ENCODE results near the gene SIX3. TPM values are rescaled to one million over a fixed set of nuclear protein-coding genes. Genes with fewer than 3 reads are reported as not detected.

The SIX3 gene
- total RNA-seq, 1 donor = not detected

DNA sequence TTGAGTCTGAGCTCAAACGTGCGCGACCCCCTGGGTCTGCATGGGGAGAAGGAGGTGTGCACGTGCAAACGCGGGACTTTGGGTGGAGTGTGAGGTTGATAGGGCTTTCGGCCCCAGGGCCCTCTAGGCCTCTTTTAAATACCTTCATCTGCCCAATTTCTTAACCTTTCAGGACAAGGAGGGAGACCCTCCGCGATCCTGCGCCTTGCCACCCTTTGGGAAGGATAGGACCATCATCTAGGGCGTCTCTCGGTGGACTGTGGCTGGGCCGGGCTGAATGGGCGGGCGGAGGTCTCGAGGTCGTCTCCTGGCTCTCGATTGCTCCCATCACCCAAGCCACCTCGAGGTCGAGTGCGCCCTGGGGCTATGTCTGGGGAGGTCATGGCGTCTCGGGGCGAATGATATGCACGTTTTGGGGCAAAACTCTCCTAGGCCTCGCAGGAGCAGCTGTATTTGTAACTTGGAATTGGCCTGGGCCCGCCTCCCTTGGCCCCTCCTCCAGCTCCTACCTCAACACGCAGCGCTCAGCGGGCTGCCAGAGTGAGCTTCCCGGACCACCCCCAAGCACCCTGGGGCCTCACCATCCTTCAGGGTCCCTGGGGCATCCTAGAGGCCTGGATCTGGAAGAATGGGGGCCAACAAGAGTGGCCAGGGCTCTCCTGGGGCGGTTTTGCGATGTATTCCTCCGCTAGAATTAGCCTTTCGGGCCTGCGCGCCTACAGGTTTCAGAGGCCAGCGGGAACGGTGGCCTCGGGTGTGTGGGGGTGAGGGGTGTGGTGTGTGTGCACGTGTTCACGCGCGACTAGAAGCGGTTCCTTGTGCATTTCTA is 8.7 kb upstream of the SIX3 start:
- H3K4me3 ChIP-seq (ENCODE audit: insufficient read depth, low read length) = no peak overlapping the region
- H3K4me1 ChIP-seq (ENCODE audit: insufficient read depth, low read length) = no peaks in the 10 kb centered on the region
- H3K9me3 ChIP-seq (ENCODE audit: low read depth, low read length) = no peaks in the 10 kb centered on the region
- H2AFZ ChIP-seq (ENCODE audit: low read length) = no peak overlapping the region
- no peaks in the 10 kb centered on the region for H3K79me2 ChIP-seq (ENCODE audit: insufficient read depth, low read length)
- TF ChIP-seq, protein P1, sequence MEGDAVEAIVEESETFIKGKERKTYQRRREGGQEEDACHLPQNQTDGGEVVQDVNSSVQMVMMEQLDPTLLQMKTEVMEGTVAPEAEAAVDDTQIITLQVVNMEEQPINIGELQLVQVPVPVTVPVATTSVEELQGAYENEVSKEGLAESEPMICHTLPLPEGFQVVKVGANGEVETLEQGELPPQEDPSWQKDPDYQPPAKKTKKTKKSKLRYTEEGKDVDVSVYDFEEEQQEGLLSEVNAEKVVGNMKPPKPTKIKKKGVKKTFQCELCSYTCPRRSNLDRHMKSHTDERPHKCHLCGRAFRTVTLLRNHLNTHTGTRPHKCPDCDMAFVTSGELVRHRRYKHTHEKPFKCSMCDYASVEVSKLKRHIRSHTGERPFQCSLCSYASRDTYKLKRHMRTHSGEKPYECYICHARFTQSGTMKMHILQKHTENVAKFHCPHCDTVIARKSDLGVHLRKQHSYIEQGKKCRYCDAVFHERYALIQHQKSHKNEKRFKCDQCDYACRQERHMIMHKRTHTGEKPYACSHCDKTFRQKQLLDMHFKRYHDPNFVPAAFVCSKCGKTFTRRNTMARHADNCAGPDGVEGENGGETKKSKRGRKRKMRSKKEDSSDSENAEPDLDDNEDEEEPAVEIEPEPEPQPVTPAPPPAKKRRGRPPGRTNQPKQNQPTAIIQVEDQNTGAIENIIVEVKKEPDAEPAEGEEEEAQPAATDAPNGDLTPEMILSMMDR (IDR thresholded peaks at IDR 0.05; ENCODE audit: extremely low read depth, low read depth, low read length) = no peak
- no peak overlapping the region for H3K27ac ChIP-seq (ENCODE audit: low read depth, low read length)
- DNase-seq (ENCODE audit: insufficient read length, low spot score, missing footprints) = no peak
- H3K36me3 ChIP-seq (ENCODE audit: insufficient read depth, low read length) = no peaks in the 10 kb centered on the region
- H3K27me3 ChIP-seq (ENCODE audit: insufficient read depth, low read length) = peaks cover 90% of the 10 kb centered on the region
- H4K20me1 ChIP-seq (ENCODE audit: insufficient read depth, low read length) = no peaks in the 10 kb centered on the region
- no peak overlapping the region for H3K4me2 ChIP-seq (ENCODE audit: insufficient read depth, low read length)

GRCh38 chr2:44933434-44933951 is 8.0 kb upstream of the SIX3 start:
- Histone ChIP-seq H3K9me3 (ENCODE audit: low read depth, low read length) (no peaks in the 10 kb centered on the region), H4K20me1 (ENCODE audit: insufficient read depth, low read length) (no peaks in the 10 kb centered on the region), H3K36me3 (ENCODE audit: insufficient read depth, low read length) (no peaks in the 10 kb centered on the region), H2AFZ (ENCODE audit: low read length) (no peak overlapping the region), H3K79me2 (ENCODE audit: insufficient read depth, low read length) (no peaks in the 10 kb centered on the region), H3K4me2 (ENCODE audit: insufficient read depth, low read length) (no peak overlapping the region), H3K27ac (ENCODE audit: low read depth, low read length) (no peak overlapping the region), H3K27me3 (ENCODE audit: insufficient read depth, low read length) (peaks cover 90% of the 10 kb centered on the region), H3K4me1 (ENCODE audit: insufficient read depth, low read length) (no peaks in the 10 kb centered on the region), H3K4me3 (ENCODE audit: insufficient read depth, low read length) (no peak overlapping the region)
- TF ChIP-seq, protein P1 (IDR thresholded peaks at IDR 0.05; ENCODE audit: extremely low read depth, low read depth, low read length) = no peak
- DNase-seq (ENCODE audit: insufficient read length, low spot score, missing footprints) = no peak

- Histone ChIP-seq H3K4me3 (ENCODE audit: insufficient read depth, low read length) (no peak overlapping the region), H3K9me3 (ENCODE audit: low read depth, low read length) (no peaks in the 10 kb centered on the region), H3K36me3 (ENCODE audit: insufficient read depth, low read length) (no peaks in the 10 kb centered on the region), H4K20me1 (ENCODE audit: insufficient read depth, low read length) (no peaks in the 10 kb centered on the region), H3K4me2 (ENCODE audit: insufficient read depth, low read length) (no peak overlapping the region), H3K27me3 (ENCODE audit: insufficient read depth, low read length) (peaks cover 89% of the 10 kb centered on the region), H2AFZ (ENCODE audit: low read length) (no peak overlapping the region), H3K4me1 (ENCODE audit: insufficient read depth, low read length) (no peaks in the 10 kb centered on the region), H3K79me2 (ENCODE audit: insufficient read depth, low read length) (no peaks in the 10 kb centered on the region), H3K27ac (ENCODE audit: low read depth, low read length) (no peak overlapping the region)
- DNase-seq (ENCODE audit: insufficient read length, low spot score, missing footprints) = no peak
- TF ChIP-seq, protein P1 (IDR thresholded peaks at IDR 0.05; ENCODE audit: extremely low read depth, low read depth, low read length) = no peak
These were observed 7.2 kb upstream of the SIX3 start for GRCh38 chr2:44934038-44934982.
